Right lobe of liver (tissue), 6 donors: Measurements from ENCODE around the gene RREB1. TPM values are rescaled to one million over a fixed set of nuclear protein-coding genes. Genes with fewer than 3 reads are reported as not detected.

Experiments
- ATAC-seq, 4 donors: fragments of 200-7000 bp; cut with Tn5 transposase; one replicate each; pipeline ENCODE4 v1.9.1; 2020; ENCODE audit warnings: mild to moderate bottlenecking in 4 of 4, moderate library complexity in 4 of 4
- DNase-seq, 3 donors: peaks; one replicate each; pipeline ENCODE4 v3.0.0-alpha.2; 2020
- H3K27ac ChIP-seq, 3 donors: fragments of 200-600 bp; one replicate each; pipeline ENCODE4 v1.8.0; 2022
- H3K27me3 ChIP-seq, 2 donors: fragments of 200-600 bp; one replicate each; pipeline ENCODE4 v1.8.0; 2022
- H3K36me3 ChIP-seq, 4 donors: fragments of 200-600 bp; sonication (generic) in 1 of 4; one replicate each; pipeline versions ENCODE4 v1.5.1 to v1.8.0; 2017 to 2022; ENCODE audit warnings: control low read depth in 1 of 4
- H3K4me1 ChIP-seq, 4 donors: fragments of 200-600 bp; sonication (generic) in 1 of 4; one replicate each; pipeline versions ENCODE4 v1.5.1 to v1.8.0; 2017 to 2022; ENCODE audit warnings: control low read depth in 1 of 4
- H3K4me3 ChIP-seq, 3 donors: fragments of 200-600 bp; one replicate each; pipeline ENCODE4 v1.8.0; 2022
- H3K9me3 ChIP-seq, 4 donors: fragments of 200-600 bp; sonication (generic) in 1 of 4; one replicate each; pipeline versions ENCODE4 v1.5.1 to v1.8.0; 2017 to 2022; ENCODE audit warnings: control low read depth in 1 of 4
- POLR2A ChIP-seq: fragments of 450-650 bp; IDR thresholded peaks from one replicate; pipeline ENCODE4 v1.6.1; 2017; ENCODE audit warnings: antibody characterized with exemption, mild to moderate bottlenecking
- WGBS: methylation state at CpG from one replicate; pipeline ENCODE4 v1.1.6; 2018; ENCODE audit warnings: low coverage, low lambda C conversion rate; ENCODE audit not compliant: insufficient coverage; ENCODE audit errors: missing lambda C conversion rate; 5-methylcytosine and 5-hydroxymethylcytosine counted together
- intact Hi-C, 2 donors: fragments of 100-400 bp; cut with DNase I; formaldehyde crosslinking; loops; one replicate each; pipeline versions ENCODE4 v1.11.2 to v1.14.1; 2022
- total RNA-seq, 6 experiments: library from RNA; depleted of rRNA in 2 of 6; stranded (reverse); fragments of >200 nt in 2 of 6; fragmentation: NEBNext Ultra II Directional in 3 of 6; extraction: Animal tissue kit (Norgen Biotek cat#: 25700) in 3 of 6; gene quantifications; one replicate each; pipeline versions ENCODE4 v1.1.0 to v1.2.4, GENCODE V29; 2016 to 2023
- TF ChIP-seq, protein P1 (sequence below), 4 donors: fragments of 200-600 bp in 3 of 4; fragments of 450-650 bp in 1 of 4; IDR thresholded peaks; one replicate each; pipeline versions ENCODE4 v1.5.1 to v1.8.0; 2016 to 2022; ENCODE audit warnings: antibody characterized with exemption in 4 of 4, mild to moderate bottlenecking in 2 of 4
- donor health status: DM: no; HTN: yes; CAD: no.
- donor health status: DM: no; HTN: no; CAD: no.
- donor health status: DM: no; HTN: no; CAD: no.
- donor health status: DM: no; HTN: yes; CAD: no.
- donor health status: DM: no; HTN: yes; CAD: no.

The RREB1 gene
- total RNA-seq, 6 experiments from 2014 or later: 28.7 to 46.3 (median 39.6) TPM

DNA sequence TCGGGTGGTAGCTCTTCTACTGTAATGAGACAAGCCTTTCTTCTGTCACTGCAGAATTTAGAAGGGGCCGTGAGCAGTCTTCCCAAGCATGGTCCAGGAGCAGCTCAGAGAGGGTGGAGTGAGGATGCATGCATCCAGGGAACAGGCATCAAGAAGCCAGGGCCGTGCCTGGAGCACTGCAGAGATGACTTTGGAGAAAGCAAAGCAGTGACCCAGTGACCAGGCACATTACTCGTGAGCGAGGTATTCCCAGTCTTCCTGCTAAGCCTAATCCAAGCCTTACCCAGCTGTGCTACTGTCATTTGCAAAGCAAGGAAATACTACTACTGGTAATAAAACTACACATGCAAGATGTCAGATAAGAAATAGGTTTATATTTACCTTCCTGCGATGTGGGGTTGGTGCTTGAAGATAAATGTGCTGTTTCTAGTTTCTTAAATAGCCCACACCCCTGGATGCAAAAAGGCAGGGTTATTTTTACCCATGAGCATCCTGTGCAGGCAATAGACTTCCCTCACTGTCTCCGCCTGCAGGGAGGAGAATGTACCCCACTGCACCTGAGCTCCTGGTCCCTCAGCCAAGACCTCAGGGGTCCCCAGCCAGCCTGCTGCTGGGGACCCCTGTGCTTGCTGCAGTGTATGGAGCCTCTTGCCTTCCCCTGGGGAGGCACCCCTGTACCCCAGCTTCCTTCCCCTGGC, 142.3 kb downstream of the RREB1 start:
- ATAC-seq (no peak), DNase-seq (peak in 1 of 3 donors; percentile 29)
- peaks cover 0 to 59% (median 24%) of the 10 kb centered on the region in 4 donors for H3K36me3 ChIP-seq
- TF ChIP-seq, protein P1, sequence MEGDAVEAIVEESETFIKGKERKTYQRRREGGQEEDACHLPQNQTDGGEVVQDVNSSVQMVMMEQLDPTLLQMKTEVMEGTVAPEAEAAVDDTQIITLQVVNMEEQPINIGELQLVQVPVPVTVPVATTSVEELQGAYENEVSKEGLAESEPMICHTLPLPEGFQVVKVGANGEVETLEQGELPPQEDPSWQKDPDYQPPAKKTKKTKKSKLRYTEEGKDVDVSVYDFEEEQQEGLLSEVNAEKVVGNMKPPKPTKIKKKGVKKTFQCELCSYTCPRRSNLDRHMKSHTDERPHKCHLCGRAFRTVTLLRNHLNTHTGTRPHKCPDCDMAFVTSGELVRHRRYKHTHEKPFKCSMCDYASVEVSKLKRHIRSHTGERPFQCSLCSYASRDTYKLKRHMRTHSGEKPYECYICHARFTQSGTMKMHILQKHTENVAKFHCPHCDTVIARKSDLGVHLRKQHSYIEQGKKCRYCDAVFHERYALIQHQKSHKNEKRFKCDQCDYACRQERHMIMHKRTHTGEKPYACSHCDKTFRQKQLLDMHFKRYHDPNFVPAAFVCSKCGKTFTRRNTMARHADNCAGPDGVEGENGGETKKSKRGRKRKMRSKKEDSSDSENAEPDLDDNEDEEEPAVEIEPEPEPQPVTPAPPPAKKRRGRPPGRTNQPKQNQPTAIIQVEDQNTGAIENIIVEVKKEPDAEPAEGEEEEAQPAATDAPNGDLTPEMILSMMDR (IDR thresholded peaks at IDR 0.05): no peak
- TF ChIP-seq POLR2A: no peak
- no peak overlapping the region for H3K27ac ChIP-seq
- peaks cover 0 to 8% (median 0%) of the 10 kb centered on the region in 4 donors for H3K4me1 ChIP-seq
- intact Hi-C loops: loop anchor here in 1 of 2 donors (10.0 kb wide), 1 partner anchor 515 kb away; no protein-coding TSS in a partner anchor
- no peak overlapping the region for H3K4me3 ChIP-seq
- H3K9me3 ChIP-seq: no peaks in the 10 kb centered on the region
- H3K27me3 ChIP-seq: no peaks in the 10 kb centered on the region
- 57% methylated on average over 3 of the region's 7 CpGs for WGBS

DNA sequence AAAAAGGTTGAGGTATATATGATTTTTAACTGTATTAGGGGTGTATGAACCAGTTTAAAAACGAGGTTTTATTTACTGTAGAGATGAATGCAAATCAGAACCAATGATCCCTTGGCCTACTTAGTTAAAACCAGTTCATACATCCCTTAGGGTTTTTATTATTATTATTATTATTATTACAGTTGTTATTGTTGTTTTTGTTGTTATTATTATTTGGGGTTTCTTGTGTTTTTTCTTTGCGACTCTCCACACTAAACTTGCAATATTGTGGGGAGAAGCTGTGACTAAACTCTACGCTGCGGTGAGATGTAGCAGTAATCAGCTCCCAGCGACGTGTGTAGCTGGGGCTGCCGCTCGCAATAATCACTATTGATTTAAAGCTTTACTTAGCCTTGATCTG, 143.1 kb downstream of the RREB1 start:
- Histone ChIP-seq H3K27ac (no peak overlapping the region), H3K36me3 (peaks cover 0 to 59% (median 24%) of the 10 kb centered on the region in 4 donors), H3K27me3 (no peaks in the 10 kb centered on the region), H3K9me3 (no peaks in the 10 kb centered on the region), H3K4me1 (peaks cover 0 to 8% (median 0%) of the 10 kb centered on the region in 4 donors), H3K4me3 (no peak overlapping the region)
- WGBS: 54% methylated on average over 8 of the region's 8 CpGs
- intact Hi-C loops: no loop called here
- ATAC-seq (no peak), DNase-seq (peak in 1 of 3 donors; percentile 8)
- TF ChIP-seq, protein P1 (IDR thresholded peaks at IDR 0.05): no peak
- no peak for TF ChIP-seq POLR2A

DNA sequence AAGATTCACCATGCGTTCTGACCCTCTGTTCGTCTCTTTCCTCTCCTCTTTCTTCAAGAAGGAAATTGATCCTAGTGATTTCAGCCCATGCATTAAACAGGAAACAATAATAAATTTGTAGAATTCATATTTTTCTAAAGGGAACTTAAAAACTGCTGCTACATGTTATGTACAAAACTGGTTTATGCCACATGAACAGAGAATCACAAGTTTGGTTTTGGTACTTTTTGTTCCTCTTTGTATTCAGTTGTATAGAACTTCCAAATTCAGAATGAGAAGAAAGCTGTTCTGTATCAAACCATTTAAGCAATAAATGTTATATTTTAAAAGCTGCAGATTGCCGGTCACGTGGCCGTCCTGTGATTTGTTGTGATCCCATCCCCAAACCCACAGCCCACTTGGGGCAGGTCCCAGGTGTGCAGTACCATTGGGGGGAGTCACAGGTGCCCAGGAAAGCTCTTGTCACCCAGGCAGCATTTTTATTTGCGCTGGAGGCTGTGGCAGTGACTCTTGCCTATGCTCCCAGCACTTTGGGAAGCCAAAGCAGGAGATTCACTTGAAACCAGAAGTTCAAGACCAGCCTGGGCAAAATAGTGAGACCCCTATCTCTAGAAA, 144.0 kb downstream of the RREB1 start:
- H3K4me1 ChIP-seq: peaks cover 0 to 8% (median 0%) of the 10 kb centered on the region in 4 donors
- WGBS: 83% methylated on average over 5 of the region's 6 CpGs
- TF ChIP-seq POLR2A: no peak
- TF ChIP-seq, protein P1 (IDR thresholded peaks at IDR 0.05): no peak
- intact Hi-C loops: no loop called here
- ATAC-seq (no peak), DNase-seq (peak in 1 of 3 donors; percentile 35)
- no peaks in the 10 kb centered on the region for H3K9me3 ChIP-seq
- no peaks in the 10 kb centered on the region for H3K27me3 ChIP-seq
- peak overlapping the region in 1 of 3 donors; percentile 51 for H3K27ac ChIP-seq
- H3K36me3 ChIP-seq: peaks cover 0 to 52% (median 20%) of the 10 kb centered on the region in 4 donors
- no peak overlapping the region for H3K4me3 ChIP-seq

DNA sequence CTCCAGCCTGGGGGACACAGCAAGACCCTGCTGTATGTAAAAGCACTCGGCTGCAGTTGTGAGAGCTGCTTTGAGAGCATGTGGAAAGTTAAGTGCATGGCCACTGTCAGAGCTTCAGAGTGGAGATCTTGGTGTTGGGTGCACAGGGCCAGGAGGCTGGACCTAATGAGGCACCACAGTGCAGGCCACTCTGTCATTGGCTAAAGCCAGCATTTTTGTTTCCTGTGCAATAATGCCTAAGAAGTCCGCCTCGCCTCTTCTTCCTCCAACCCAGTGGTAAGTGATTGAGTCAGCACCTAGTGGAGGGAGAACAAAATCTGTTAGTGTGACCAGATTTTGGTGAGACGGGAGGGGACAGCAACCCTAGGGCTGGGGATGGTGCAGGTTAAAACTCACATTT, 144.6 kb downstream of the RREB1 start:
- WGBS: 75% methylated on average over 3 of the region's 4 CpGs
- no peaks in the 10 kb centered on the region for H3K27me3 ChIP-seq
- peak; percentile 41 to 61 (median 48) for ATAC-seq
- H3K36me3 ChIP-seq: peaks cover 0 to 46% (median 16%) of the 10 kb centered on the region in 4 donors
- intact Hi-C loops: no loop called here
- H3K4me3 ChIP-seq: no peak overlapping the region
- H3K9me3 ChIP-seq: no peaks in the 10 kb centered on the region
- TF ChIP-seq, protein P1 (IDR thresholded peaks at IDR 0.05): no peak
- peak; percentile 17 for TF ChIP-seq POLR2A
- peaks cover 0 to 8% (median 0%) of the 10 kb centered on the region in 4 donors for H3K4me1 ChIP-seq
- peak in 1 of 3 donors; percentile 38 for DNase-seq
- peak overlapping the region in 1 of 3 donors; percentile 51 for H3K27ac ChIP-seq
